Measurements from ENCODE around the gene TP53INP2. TPM values are rescaled to one million over a fixed set of nuclear protein-coding genes. Genes with fewer than 3 reads are reported as not detected.

TP53INP2 gene
- total RNA-seq, 4 donors from 2014 or later = 21.9 to 39.7 (median 31.2) TPM

DNA sequence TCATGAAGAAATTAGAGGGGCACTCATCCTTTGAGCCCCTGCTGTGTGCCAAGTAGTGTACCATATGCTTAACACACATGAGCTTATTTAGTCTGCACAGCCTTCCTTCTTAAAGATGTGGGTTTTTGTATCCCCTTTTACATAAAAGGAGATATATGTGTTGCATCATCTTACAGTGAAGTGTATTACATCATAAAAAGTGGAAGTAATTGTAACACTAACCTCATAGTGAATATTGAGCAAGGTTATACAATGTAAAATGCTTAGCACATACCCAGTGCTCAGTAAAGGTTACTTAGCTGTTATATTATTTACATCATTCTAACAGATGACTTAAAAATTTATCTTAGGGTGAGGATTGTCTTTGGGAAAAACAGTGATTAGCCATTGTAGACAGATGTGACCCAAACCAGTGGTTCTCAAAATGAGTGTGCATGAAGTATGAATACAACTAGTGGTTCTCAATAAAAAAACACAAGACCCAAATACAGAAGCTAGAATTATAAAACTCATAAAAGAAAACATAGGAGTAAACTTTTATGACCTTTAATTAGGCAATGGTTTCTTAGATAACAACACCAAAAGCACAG, 23.5 kb upstream of the TP53INP2 start:
- H3K27me3 ChIP-seq = no peaks in the 10 kb centered on the region
- H3K4me1 ChIP-seq = peaks cover 3 to 6% of the 10 kb centered on the region in 2 donors
- H3K27ac ChIP-seq = no peak overlapping the region
- DNase-seq = no peak
- no peak for TF ChIP-seq CTCF (IDR thresholded peaks at IDR 0.05)
- TF ChIP-seq POLR2A (IDR thresholded peaks at IDR 0.05) = no peak
- intact Hi-C loops (cut with DNase I) = no loop called here
- no peaks in the 10 kb centered on the region for H3K9me3 ChIP-seq
- H3K36me3 ChIP-seq = no peaks in the 10 kb centered on the region
- H3K4me3 ChIP-seq (replicated peaks in 1 of 3) = no peak overlapping the region

DNA sequence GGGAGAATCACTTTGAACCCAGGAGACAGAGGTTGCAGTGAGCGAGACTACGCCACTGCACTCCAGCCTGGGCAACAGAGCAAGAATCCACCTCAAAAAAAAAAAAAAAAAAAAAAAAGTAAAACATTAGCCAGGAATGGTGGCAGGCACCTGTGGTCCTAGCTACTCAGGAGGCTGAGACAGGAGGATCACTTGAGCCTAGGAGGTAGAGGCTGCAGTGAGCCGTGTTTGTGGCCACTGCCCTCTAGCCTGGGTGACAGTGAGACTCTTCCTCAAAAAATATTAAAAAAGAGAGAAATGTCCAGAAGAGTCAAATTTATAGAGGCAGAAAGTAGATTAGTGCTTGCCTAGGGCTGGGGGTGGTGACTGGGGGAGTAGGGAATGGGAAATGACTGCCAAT, 20.5 kb upstream of the TP53INP2 start:
- Histone ChIP-seq H3K9me3 (no peaks in the 10 kb centered on the region), H3K4me1 (no peaks in the 10 kb centered on the region), H3K27me3 (no peaks in the 10 kb centered on the region), H3K27ac (no peak overlapping the region), H3K36me3 (no peaks in the 10 kb centered on the region), H3K4me3 (replicated peaks in 1 of 3) (no peak overlapping the region)
- TF ChIP-seq CTCF (IDR thresholded peaks at IDR 0.05) (no peak), POLR2A (IDR thresholded peaks at IDR 0.05) (no peak)
- WGBS, 2 donors = 96% methylated on average over 3 of the region's 3 CpGs
- DNase-seq = no peak
- intact Hi-C loops (cut with DNase I) = no loop called here

GRCh38 chr20:34689486-34689885, 14.7 kb upstream of the TP53INP2 start:
- DNase-seq = no peak

GRCh38 chr20:34691838-34692237, 12.3 kb upstream of the TP53INP2 start:
- Histone ChIP-seq H3K27ac (no peak overlapping the region), H3K27me3 (no peaks in the 10 kb centered on the region), H3K36me3 (no peaks in the 10 kb centered on the region), H3K4me3 (replicated peaks in 1 of 3) (no peak overlapping the region), H3K9me3 (no peaks in the 10 kb centered on the region), H3K4me1 (peaks cover 0 to 11% of the 10 kb centered on the region in 2 donors)
- intact Hi-C loops (cut with DNase I) = no loop called here
- TF ChIP-seq POLR2A (IDR thresholded peaks at IDR 0.05) (no peak), CTCF (IDR thresholded peaks at IDR 0.05) (no peak)
- no peak for DNase-seq
- 85 to 87% methylated on average over 3 of the region's 3 CpGs for WGBS, 2 donors

More at GRCh38 chr20:34689486-34689885, 14.7 kb upstream of the TP53INP2 start:
- Histone ChIP-seq H3K27ac (no peak overlapping the region), H3K9me3 (no peaks in the 10 kb centered on the region), H3K4me1 (peaks cover 0 to 11% of the 10 kb centered on the region in 2 donors), H3K36me3 (no peaks in the 10 kb centered on the region), H3K4me3 (replicated peaks in 1 of 3) (no peak overlapping the region), H3K27me3 (no peaks in the 10 kb centered on the region)
- intact Hi-C loops (cut with DNase I) = no loop called here
- 54 to 79% methylated on average over 2 of the region's 2 CpGs for WGBS, 2 donors
- TF ChIP-seq POLR2A (IDR thresholded peaks at IDR 0.05) (no peak), CTCF (IDR thresholded peaks at IDR 0.05) (no peak)

- no peaks in the 10 kb centered on the region for H3K36me3 ChIP-seq
- no peak for TF ChIP-seq CTCF (IDR thresholded peaks at IDR 0.05)
- no peak for TF ChIP-seq POLR2A (IDR thresholded peaks at IDR 0.05)
- no peaks in the 10 kb centered on the region for H3K9me3 ChIP-seq
- DNase-seq = peak; percentile 17 to 37
- no peaks in the 10 kb centered on the region for H3K27me3 ChIP-seq
- WGBS, 2 donors = 35 to 38% methylated on average over 4 of the region's 4 CpGs
- peaks cover 0 to 11% of the 10 kb centered on the region in 2 donors for H3K4me1 ChIP-seq
- H3K27ac ChIP-seq = no peak overlapping the region
- intact Hi-C loops (cut with DNase I) = no loop called here
- no peak overlapping the region for H3K4me3 ChIP-seq (replicated peaks in 1 of 3)
Observed at GRCh38 chr20:34693414-34693813, 10.7 kb upstream of the TP53INP2 start.
